ENCODE results near the gene TSHR. TPM values are rescaled to one million over a fixed set of nuclear protein-coding genes. Genes with fewer than 3 reads are reported as not detected.

TSHR gene
- total RNA-seq, 4 donors from 2014 or later: 0.84 TPM; not detected in 3

DNA sequence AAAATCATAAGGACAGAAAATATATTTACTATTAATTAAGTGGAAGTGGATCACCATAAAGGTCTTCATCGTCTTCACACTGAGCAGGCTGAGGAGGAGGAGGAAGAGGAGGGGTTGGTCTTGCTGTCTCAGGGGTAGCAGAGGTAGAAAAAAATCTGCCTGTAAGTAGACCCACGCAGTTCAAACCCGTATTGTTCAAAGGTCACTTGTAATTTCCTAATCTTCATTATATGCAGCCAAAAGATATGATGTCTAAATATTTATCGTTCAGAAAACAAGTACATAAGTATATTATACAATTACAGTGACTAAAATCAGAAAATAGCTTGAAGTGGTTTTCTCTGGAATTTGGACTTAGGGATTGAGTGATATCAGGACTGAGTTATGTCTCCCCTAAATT, 193.2 kb downstream of the TSHR start:
- TF ChIP-seq POLR2A (IDR thresholded peaks at IDR 0.05) (no peak), CTCF (IDR thresholded peaks at IDR 0.05) (no peak), EP300 (IDR thresholded peaks at IDR 0.05) (no peak)
- Histone ChIP-seq H3K4me3 (no peak overlapping the region), H3K27ac (no peak overlapping the region), H3K27me3 (no peaks in the 10 kb centered on the region), H3K9me3 (no peaks in the 10 kb centered on the region), H3K4me1 (no peaks in the 10 kb centered on the region), H3K36me3 (no peaks in the 10 kb centered on the region)
- WGBS, 2 donors: 58 to 62% methylated on average over 4 of the region's 4 CpGs
- no peak for DNase-seq (ENCODE audit: low spot score in 2 of 2)

DNA sequence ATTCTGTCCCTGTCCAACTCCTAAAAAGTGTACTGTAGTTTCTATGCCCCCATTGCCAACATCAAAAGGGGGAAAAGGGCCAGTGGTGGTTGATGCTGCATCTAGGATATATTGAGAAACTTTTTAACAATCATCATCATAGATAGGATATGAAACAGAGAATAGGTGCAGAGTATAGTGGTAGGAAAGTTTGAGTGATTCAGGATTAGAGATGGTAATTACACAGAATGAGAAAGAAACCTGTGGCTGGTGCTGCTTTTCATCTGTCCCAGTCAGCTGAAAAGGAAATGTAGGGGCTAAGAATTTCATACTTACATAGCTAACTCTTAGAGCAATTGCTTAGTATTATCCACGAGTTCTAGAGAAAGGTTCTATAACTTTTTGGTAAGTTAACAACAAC, 197.8 kb downstream of the TSHR start:
- no peaks in the 10 kb centered on the region for H3K9me3 ChIP-seq
- no peaks in the 10 kb centered on the region for H3K4me1 ChIP-seq
- 82 to 83% methylated on average over 1 of the region's 1 CpG for WGBS, 2 donors
- H3K27ac ChIP-seq: no peak overlapping the region
- H3K36me3 ChIP-seq: no peaks in the 10 kb centered on the region
- no peak overlapping the region for H3K4me3 ChIP-seq
- TF ChIP-seq CTCF (IDR thresholded peaks at IDR 0.05) (no peak), POLR2A (IDR thresholded peaks at IDR 0.05) (no peak), EP300 (IDR thresholded peaks at IDR 0.05) (no peak)
- no peaks in the 10 kb centered on the region for H3K27me3 ChIP-seq
- DNase-seq (ENCODE audit: low spot score in 2 of 2): no peak

DNA sequence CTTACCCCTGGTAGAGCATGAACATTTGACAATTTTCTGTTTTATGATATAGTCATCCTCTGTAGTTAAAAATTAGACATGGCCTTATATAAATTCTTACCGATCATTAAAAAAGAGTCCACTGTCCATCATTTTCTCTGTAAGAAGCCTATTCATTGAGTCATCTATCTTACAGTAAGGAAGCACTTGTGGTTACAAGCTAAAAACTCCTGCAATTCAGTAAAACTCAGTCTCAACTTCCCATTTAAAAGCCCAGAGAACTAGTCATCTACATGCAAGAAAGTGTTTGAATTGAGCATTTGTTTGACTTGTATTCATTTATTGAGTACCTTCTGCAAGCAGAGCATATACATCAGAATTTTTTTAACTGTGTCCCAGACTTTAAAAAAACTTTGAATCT, 202.0 kb downstream of the TSHR start:
- H3K4me3 ChIP-seq: no peak overlapping the region
- H3K9me3 ChIP-seq: no peaks in the 10 kb centered on the region
- no peak for DNase-seq (ENCODE audit: low spot score in 2 of 2)
- TF ChIP-seq POLR2A (IDR thresholded peaks at IDR 0.05): no peak
- TF ChIP-seq EP300 (IDR thresholded peaks at IDR 0.05): no peak
- no peak for TF ChIP-seq CTCF (IDR thresholded peaks at IDR 0.05)
- H3K27ac ChIP-seq: no peak overlapping the region
- WGBS, 2 donors: 42 to 64% methylated on average over 1 of the region's 1 CpG
- H3K4me1 ChIP-seq: no peaks in the 10 kb centered on the region
- no peaks in the 10 kb centered on the region for H3K27me3 ChIP-seq
- no peaks in the 10 kb centered on the region for H3K36me3 ChIP-seq

- TF ChIP-seq EP300 (IDR thresholded peaks at IDR 0.05): no peak
- no peak for TF ChIP-seq CTCF (IDR thresholded peaks at IDR 0.05)
- no peak for TF ChIP-seq POLR2A (IDR thresholded peaks at IDR 0.05)
- H3K4me1 ChIP-seq: no peaks in the 10 kb centered on the region
- DNase-seq (ENCODE audit: low spot score in 2 of 2): no peak
- H3K27ac ChIP-seq: no peak overlapping the region
- 75 to 78% methylated on average over 7 of the region's 7 CpGs for WGBS, 2 donors
- H3K9me3 ChIP-seq: no peaks in the 10 kb centered on the region
- H3K36me3 ChIP-seq: no peaks in the 10 kb centered on the region
- H3K27me3 ChIP-seq: no peaks in the 10 kb centered on the region
- H3K4me3 ChIP-seq: no peak overlapping the region
Measured at GRCh38 chr14:81161088-81161487, 205.7 kb downstream of the TSHR start.

- no peaks in the 10 kb centered on the region for H3K9me3 ChIP-seq
- TF ChIP-seq POLR2A (IDR thresholded peaks at IDR 0.05) (no peak), EP300 (IDR thresholded peaks at IDR 0.05) (no peak), CTCF (IDR thresholded peaks at IDR 0.05) (no peak)
- 32 to 38% methylated on average over 1 of the region's 1 CpG for WGBS, 2 donors
- H3K27ac ChIP-seq: no peak overlapping the region
- no peak overlapping the region for H3K4me3 ChIP-seq
- H3K4me1 ChIP-seq: no peaks in the 10 kb centered on the region
- H3K27me3 ChIP-seq: no peaks in the 10 kb centered on the region
- H3K36me3 ChIP-seq: no peaks in the 10 kb centered on the region
- DNase-seq (ENCODE audit: low spot score in 2 of 2): no peak
Measured at GRCh38 chr14:81161749-81162148, 206.3 kb downstream of the TSHR start.

All from tibial nerve (tissue), 4 donors.